Transverse colon (tissue), 3 donors: ENCODE results near the gene STOX2.

Experiments
- CTCF ChIP-seq, 5 experiments: fragments of 200-600 bp in 3 of 5; fragments of 450-650 bp in 2 of 5; sonication (generic) in 3 of 5; IDR thresholded peaks; 1 replicate in 2 of 5; 2 replicates in 3 of 5; pipeline ENCODE4 v1.5.1; 2016 to 2017; ENCODE audit warnings: antibody characterized with exemption in 5 of 5, inconsistent platforms in 3 of 5, mild to moderate bottlenecking in 2 of 5, moderate library complexity in 1 of 5
- EP300 ChIP-seq: sonication (generic); formaldehyde crosslinking; IDR thresholded peaks from one replicate; pipeline ENCODE4 v1.6.1; 2017; ENCODE audit warnings: antibody characterized with exemption, low read depth
- POLR2A ChIP-seq: fragments of 450-650 bp; IDR thresholded peaks from one replicate; pipeline ENCODE4 v1.6.1; 2016; ENCODE audit warnings: antibody characterized with exemption, mild to moderate bottlenecking, moderate library complexity

DNA sequence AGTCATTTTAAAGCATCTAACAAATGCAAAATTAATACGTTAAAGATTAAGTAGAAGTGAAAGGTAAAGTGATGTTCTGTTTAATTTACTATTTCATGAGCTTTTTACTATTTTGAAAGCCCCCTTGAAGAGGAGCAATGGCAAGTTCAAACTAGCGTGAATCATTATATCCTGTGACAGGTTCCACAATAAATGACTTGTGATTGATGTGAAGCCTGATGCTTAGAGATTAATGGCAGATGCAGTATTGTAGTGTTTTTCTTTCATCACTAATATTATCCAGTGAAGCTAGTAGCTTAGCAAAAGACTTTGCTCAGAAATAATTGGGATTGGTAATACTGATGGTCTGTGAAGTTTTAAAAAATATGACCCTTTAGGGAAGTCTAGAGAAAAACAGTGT lies 57.3 kb downstream of the STOX2 start:
- no peak for TF ChIP-seq CTCF (IDR thresholded peaks at IDR 0.05)
- no peak for TF ChIP-seq POLR2A
- no peak for TF ChIP-seq EP300
